Mesendoderm (in vitro differentiated cells): ENCODE results near the gene ZFP91.

Experiments used
- DNase-seq: peaks from one replicate; pipeline ENCODE4 v3.0.0; 2013
- H2AK5ac ChIP-seq: 2 replicates; pipeline ENCODE4 v1.6.1; 2013; ENCODE audit warnings: low read length, inconsistent platforms
- H2BK120ac ChIP-seq: 2 replicates; pipeline ENCODE4 v1.6.1; 2013; ENCODE audit warnings: low read depth, mild to moderate bottlenecking, low read length, moderate library complexity, mixed read lengths
- H2BK15ac ChIP-seq: replicated peaks from 2 replicates; pipeline ENCODE4 v1.6.1; 2013; ENCODE audit warnings: low read depth, mild to moderate bottlenecking, moderate library complexity
- H2BK5ac ChIP-seq: 2 replicates; pipeline ENCODE4 v1.6.1; 2013; ENCODE audit warnings: low read length, inconsistent platforms
- H3K18ac ChIP-seq: 2 replicates; pipeline ENCODE4 v1.6.1; 2013; ENCODE audit warnings: mild to moderate bottlenecking, low read length, mixed read lengths
- H3K23ac ChIP-seq: one replicate; pipeline ENCODE4 v1.6.1; 2013; ENCODE audit warnings: low read length
- H3K27ac ChIP-seq: 2 replicates; pipeline ENCODE4 v1.5.1; 2013; ENCODE audit warnings: low read depth, mild to moderate bottlenecking, inconsistent platforms, low read length, moderate library complexity
- H3K27me3 ChIP-seq: 2 replicates; pipeline ENCODE4 v1.6.1; 2013; ENCODE audit warnings: low read length, control low read depth, mild to moderate bottlenecking, inconsistent platforms; ENCODE audit not compliant: insufficient read depth, poor library complexity
- H3K36me3 ChIP-seq: 2 replicates; pipeline ENCODE4 v1.6.1; 2013; ENCODE audit warnings: low read length, inconsistent platforms; ENCODE audit not compliant: control insufficient read depth, insufficient read depth
- H3K4ac ChIP-seq: one replicate; pipeline ENCODE4 v1.6.1; 2013; ENCODE audit warnings: low read depth, mild to moderate bottlenecking, low read length, moderate library complexity
- H3K4me1 ChIP-seq: 2 replicates; pipeline ENCODE4 v1.6.1; 2013; ENCODE audit warnings: low read depth, low read length, inconsistent platforms; ENCODE audit not compliant: control insufficient read depth
- H3K4me2 ChIP-seq: 2 replicates; pipeline ENCODE4 v1.6.1; 2013; ENCODE audit warnings: low read length
- H3K4me3 ChIP-seq: 2 replicates; pipeline ENCODE4 v1.5.1; 2013; ENCODE audit warnings: mild to moderate bottlenecking, low read length
- H3K56ac ChIP-seq: one replicate; pipeline ENCODE4 v1.6.1; 2013; ENCODE audit warnings: low read length
- H3K79me1 ChIP-seq: 2 replicates; pipeline ENCODE4 v1.6.1; 2013; ENCODE audit warnings: low read length, inconsistent platforms
- H3K79me2 ChIP-seq: 2 replicates; pipeline ENCODE4 v1.6.1; 2013; ENCODE audit warnings: mild to moderate bottlenecking, low read length; ENCODE audit not compliant: control insufficient read depth, insufficient read depth
- H3K9ac ChIP-seq: 2 replicates; pipeline ENCODE4 v1.6.1; 2013; ENCODE audit warnings: low read length, inconsistent platforms
- H4K5ac ChIP-seq: one replicate; pipeline ENCODE4 v1.6.1; 2013; ENCODE audit warnings: low read length
- H4K8ac ChIP-seq: one replicate; pipeline ENCODE4 v1.6.1; 2013; ENCODE audit warnings: low read depth, mild to moderate bottlenecking, control low read depth, low read length, moderate library complexity
- WGBS: extraction: QIAGEN DNeasy Blood & Tissue Kit; methylation state at CpG from one replicate; pipeline ENCODE4 v1.1.7; 2013; ENCODE audit warnings: low lambda C conversion rate, missing lambda C conversion rate; ENCODE audit not compliant: insufficient coverage; ENCODE audit errors: extremely low coverage; 5-methylcytosine and 5-hydroxymethylcytosine counted together

ZFP91 gene

GRCh38 chr11:58652726-58653280 is 73.9 kb downstream of the ZFP91 start:
- H3K27ac ChIP-seq, result no peak overlapping the region
- H3K9ac ChIP-seq, result no peak overlapping the region
- H4K5ac ChIP-seq, result no peak overlapping the region

GRCh38 chr11:58654079-58654907 is 75.4 kb downstream of the ZFP91 start:
- no peak overlapping the region for H3K4me2 ChIP-seq
- no CpG with 5 or more reads among the region's 12 CpGs for WGBS

More at GRCh38 chr11:58652726-58653280, 73.9 kb downstream of the ZFP91 start:
- DNase-seq, result no peak
- no peak overlapping the region for H3K4me3 ChIP-seq
- no peak overlapping the region for H2BK5ac ChIP-seq
- H3K18ac ChIP-seq, result no peak overlapping the region
- H3K79me2 ChIP-seq, result no peaks in the 10 kb centered on the region
- H3K56ac ChIP-seq, result no peak overlapping the region
- WGBS, result no CpG with 5 or more reads among the region's 2 CpGs
- H2BK120ac ChIP-seq, result no peak overlapping the region
- H3K4me1 ChIP-seq, result no peaks in the 10 kb centered on the region
- no peak overlapping the region for H3K4me2 ChIP-seq
- no peak overlapping the region for H4K8ac ChIP-seq
- no peak overlapping the region for H3K23ac ChIP-seq
- no peak overlapping the region for H2BK15ac ChIP-seq
- H3K79me1 ChIP-seq, result no peaks in the 10 kb centered on the region
- no peak overlapping the region for H2AK5ac ChIP-seq
- H3K36me3 ChIP-seq, result no peaks in the 10 kb centered on the region
- no peaks in the 10 kb centered on the region for H3K27me3 ChIP-seq
- H3K4ac ChIP-seq, result no peak overlapping the region

GRCh38 chr11:58654908-58655296 is 76.0 kb downstream of the ZFP91 start:
- no peaks in the 10 kb centered on the region for H3K79me2 ChIP-seq
- H2BK5ac ChIP-seq, result no peak overlapping the region
- no peak overlapping the region for H3K27ac ChIP-seq
- no peaks in the 10 kb centered on the region for H3K27me3 ChIP-seq
- H3K79me1 ChIP-seq, result no peaks in the 10 kb centered on the region
- H3K23ac ChIP-seq, result no peak overlapping the region
- whole genome bisulfite sequencing, result no CpG with 5 or more reads among the region's 1 CpG
- H2AK5ac ChIP-seq, result no peak overlapping the region
- no peak overlapping the region for H3K4ac ChIP-seq
- H4K8ac ChIP-seq, result no peak overlapping the region
- no peaks in the 10 kb centered on the region for H3K4me1 ChIP-seq
- H3K4me2 ChIP-seq, result no peak overlapping the region
- no peak overlapping the region for H3K56ac ChIP-seq
- DNase-seq, result no peak
- no peaks in the 10 kb centered on the region for H3K36me3 ChIP-seq
- H2BK15ac ChIP-seq, result no peak overlapping the region
- H2BK120ac ChIP-seq, result no peak overlapping the region
- H3K18ac ChIP-seq, result no peak overlapping the region
- H3K4me3 ChIP-seq, result no peak overlapping the region
- no peak overlapping the region for H3K9ac ChIP-seq
- no peak overlapping the region for H4K5ac ChIP-seq

More at GRCh38 chr11:58654079-58654907, 75.4 kb downstream of the ZFP91 start:
- Histone ChIP-seq H2BK5ac (no peak overlapping the region), H2BK120ac (no peak overlapping the region), H3K4me1 (no peaks in the 10 kb centered on the region), H3K27me3 (no peaks in the 10 kb centered on the region), H3K36me3 (no peaks in the 10 kb centered on the region), H3K18ac (no peak overlapping the region), H4K8ac (no peak overlapping the region), H3K79me1 (no peaks in the 10 kb centered on the region), H3K27ac (no peak overlapping the region), H3K23ac (no peak overlapping the region), H4K5ac (no peak overlapping the region), H3K56ac (no peak overlapping the region), H3K4ac (no peak overlapping the region), H2BK15ac (no peak overlapping the region), H3K4me3 (no peak overlapping the region), H2AK5ac (no peak overlapping the region), H3K79me2 (no peaks in the 10 kb centered on the region), H3K9ac (no peak overlapping the region)
- DNase-seq, result peak; percentile 89

GRCh38 chr11:58656348-58656747 is 77.5 kb downstream of the ZFP91 start:
- Histone ChIP-seq H3K56ac (no peak overlapping the region), H3K4me2 (no peak overlapping the region), H2BK15ac (no peak overlapping the region), H3K18ac (no peak overlapping the region), H3K4me3 (no peak overlapping the region), H3K4ac (no peak overlapping the region), H3K27ac (no peak overlapping the region), H2AK5ac (no peak overlapping the region), H2BK120ac (no peak overlapping the region), H3K9ac (no peak overlapping the region), H4K5ac (no peak overlapping the region), H3K27me3 (no peaks in the 10 kb centered on the region), H3K4me1 (no peaks in the 10 kb centered on the region), H3K23ac (no peak overlapping the region), H3K36me3 (no peaks in the 10 kb centered on the region), H4K8ac (no peak overlapping the region), H3K79me1 (no peaks in the 10 kb centered on the region), H3K79me2 (no peaks in the 10 kb centered on the region), H2BK5ac (no peak overlapping the region)
- WGBS, result no CpG with 5 or more reads among the region's 2 CpGs
- DNase-seq, result no peak

GRCh38 chr11:58658623-58659022 is 79.8 kb downstream of the ZFP91 start:
- H2BK120ac ChIP-seq, result no peak overlapping the region
- no peak overlapping the region for H4K8ac ChIP-seq
- H2BK15ac ChIP-seq, result no peak overlapping the region
- H3K4me3 ChIP-seq, result no peak overlapping the region
- no peak overlapping the region for H3K4ac ChIP-seq
- H3K18ac ChIP-seq, result no peak overlapping the region
- no peaks in the 10 kb centered on the region for H3K36me3 ChIP-seq
- H2BK5ac ChIP-seq, result no peak overlapping the region
- no peak overlapping the region for H2AK5ac ChIP-seq
- H4K5ac ChIP-seq, result no peak overlapping the region
- H3K4me1 ChIP-seq, result no peaks in the 10 kb centered on the region
- H3K79me2 ChIP-seq, result no peaks in the 10 kb centered on the region
- no peak overlapping the region for H3K56ac ChIP-seq
- H3K4me2 ChIP-seq, result no peak overlapping the region
- H3K27ac ChIP-seq, result no peak overlapping the region
- H3K79me1 ChIP-seq, result no peaks in the 10 kb centered on the region
- H3K9ac ChIP-seq, result no peak overlapping the region
- H3K23ac ChIP-seq, result no peak overlapping the region
- no peaks in the 10 kb centered on the region for H3K27me3 ChIP-seq
- no peak for DNase-seq
- no CpG with 5 or more reads among the region's 3 CpGs for WGBS
